SIG-M5 (cell line): ENCODE measurements around the gene AFTPH.

Experiments used
- DNase-seq: peaks from one replicate; lab custom pipeline; 2025; lab: John Stamatoyannopoulos, UW

Gene AFTPH

DNA sequence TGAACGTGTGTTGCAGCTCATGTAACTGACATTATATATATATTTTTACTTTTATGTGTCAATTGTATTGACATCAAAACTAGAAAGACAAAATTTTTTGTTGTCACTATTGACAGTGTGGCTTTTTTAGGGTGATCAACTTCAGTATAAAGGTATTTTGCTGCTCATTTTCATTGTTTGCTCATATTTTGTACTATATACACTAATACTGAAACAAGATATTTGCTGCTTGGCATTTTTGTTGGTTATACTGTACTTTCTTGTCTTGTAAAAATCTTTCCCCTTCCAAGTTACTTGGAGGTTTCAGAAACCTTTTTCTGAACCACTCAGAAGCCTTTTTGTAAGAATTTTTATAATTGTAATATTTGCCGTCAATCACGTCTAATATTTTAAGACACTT is 16.5 kb downstream of the AFTPH start:
- DNase-seq, result no peak

- DNase-seq, result no peak
These were observed 17.4 kb downstream of the AFTPH start for GRCh38 chr2:64541547-64541946.

DNA sequence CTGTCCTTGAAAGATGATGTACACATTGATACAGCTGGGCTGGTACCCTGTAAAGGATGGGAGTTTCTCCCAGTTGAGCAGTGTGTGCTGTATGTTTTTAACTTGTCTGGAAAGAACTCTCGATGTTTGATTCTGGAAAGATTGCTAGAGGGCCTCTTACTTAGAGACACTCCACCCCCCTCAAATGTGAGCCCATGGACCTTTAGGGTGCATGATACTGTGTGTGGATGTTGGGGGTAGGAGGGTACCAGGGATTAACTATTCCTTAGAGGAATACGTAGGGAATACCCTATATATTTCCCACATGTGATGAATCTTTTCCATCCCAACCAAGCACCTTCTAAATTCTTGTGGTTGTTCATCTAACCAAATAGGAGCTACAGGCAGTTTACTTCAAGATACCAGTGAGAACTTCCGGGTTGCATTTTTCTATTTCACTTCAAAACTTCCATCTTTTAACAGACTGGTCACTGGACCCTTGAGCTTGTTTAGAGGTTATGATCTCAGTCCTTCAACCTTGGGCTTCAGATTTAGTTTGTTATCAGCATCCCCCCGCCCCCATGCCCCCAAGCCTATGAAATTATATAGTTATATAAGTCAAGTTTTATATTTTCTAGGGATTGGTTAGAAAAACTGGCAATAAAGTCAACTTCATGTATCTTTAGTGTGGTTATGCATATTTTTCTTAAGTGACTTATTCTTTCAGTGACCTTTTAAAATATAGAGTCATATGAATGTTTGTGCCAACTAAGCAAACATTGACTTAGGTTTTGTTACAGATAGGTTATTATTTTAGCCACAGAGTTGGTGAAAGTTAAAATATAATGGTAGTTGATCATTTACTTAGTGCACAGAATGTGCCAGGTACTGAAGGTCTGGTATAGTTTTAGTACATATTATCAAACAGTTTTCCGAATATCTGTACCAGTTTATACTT is 18.2 kb downstream of the AFTPH start:
- DNase-seq, result no peak

DNA sequence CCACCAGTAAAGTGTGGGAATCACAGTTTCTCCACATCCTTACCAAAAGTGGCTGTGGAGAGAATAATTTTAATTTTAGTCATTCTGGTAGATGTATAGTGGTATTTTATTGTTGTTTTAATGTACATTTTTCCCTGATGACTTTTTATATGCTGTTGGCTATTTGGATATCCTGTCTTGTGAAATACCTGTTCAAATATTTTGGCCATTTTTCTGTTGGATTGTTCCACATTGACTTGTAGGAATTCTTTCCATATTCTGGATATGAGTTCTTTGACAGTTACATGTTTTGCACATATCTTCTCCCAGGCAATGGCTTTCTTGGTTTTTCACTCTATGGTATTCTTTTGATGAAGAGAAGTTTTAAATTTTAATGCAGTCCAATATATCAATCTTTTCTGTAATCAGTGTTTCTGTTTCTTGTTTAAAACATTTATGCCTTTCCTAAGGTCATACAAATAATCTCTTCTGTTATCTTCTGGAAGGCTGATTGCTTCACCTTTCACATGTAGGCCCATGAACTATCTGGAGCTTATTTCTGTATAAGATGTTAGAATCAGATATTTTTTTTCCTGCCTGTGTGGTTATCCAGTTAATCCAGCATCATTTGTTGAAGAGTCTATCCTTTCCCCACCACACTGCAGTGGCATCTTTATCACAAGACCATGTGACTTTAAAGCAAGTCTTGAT is 19.0 kb downstream of the AFTPH start:
- DNase-seq, result no peak

GRCh38 chr2:64548761-64549160 is 24.6 kb downstream of the AFTPH start:
- no peak for DNase-seq

- no peak for DNase-seq
These were observed 25.9 kb downstream of the AFTPH start for GRCh38 chr2:64550042-64550441.

DNA sequence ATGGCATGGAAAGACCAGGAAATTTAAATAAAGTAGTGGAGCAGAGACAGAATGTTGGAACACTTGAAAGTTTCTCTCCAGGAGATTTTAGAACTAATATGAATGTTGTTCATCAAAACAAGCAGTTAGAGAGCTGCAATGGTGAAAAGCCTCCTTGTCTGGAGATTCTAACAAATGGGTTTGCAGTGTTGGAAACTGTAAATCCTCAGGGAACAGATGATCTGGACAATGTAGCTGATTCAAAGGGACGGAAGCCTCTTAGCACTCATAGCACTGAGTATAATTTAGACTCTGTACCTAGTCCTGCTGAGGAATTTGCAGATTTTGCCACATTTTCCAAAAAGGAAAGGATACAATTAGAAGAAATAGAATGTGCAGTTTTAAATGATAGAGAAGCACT is 27.7 kb downstream of the AFTPH start:
- no peak for DNase-seq

DNA sequence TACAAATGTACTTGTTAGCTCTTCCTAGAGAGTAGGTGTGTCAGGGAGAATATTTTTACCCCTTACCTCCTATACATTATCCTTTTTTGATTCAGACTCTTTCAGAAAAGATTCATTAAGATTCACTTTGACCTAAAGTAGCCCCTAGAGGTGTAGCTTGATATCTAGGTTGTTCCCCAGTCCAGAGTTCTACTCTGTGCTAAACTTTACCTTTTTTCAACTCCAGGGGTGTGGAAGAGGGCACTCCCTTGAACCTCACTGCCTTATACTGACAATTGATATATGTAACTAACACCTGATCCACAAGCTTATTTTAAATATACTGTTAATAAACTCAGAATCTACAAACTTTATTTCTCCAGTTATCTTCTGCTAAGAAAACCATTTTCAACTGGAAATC is 30.0 kb downstream of the AFTPH start:
- no peak for DNase-seq

GRCh38 chr2:64558445-64559081 is 34.4 kb downstream of the AFTPH start:
- DNase-seq, result no peak

DNA sequence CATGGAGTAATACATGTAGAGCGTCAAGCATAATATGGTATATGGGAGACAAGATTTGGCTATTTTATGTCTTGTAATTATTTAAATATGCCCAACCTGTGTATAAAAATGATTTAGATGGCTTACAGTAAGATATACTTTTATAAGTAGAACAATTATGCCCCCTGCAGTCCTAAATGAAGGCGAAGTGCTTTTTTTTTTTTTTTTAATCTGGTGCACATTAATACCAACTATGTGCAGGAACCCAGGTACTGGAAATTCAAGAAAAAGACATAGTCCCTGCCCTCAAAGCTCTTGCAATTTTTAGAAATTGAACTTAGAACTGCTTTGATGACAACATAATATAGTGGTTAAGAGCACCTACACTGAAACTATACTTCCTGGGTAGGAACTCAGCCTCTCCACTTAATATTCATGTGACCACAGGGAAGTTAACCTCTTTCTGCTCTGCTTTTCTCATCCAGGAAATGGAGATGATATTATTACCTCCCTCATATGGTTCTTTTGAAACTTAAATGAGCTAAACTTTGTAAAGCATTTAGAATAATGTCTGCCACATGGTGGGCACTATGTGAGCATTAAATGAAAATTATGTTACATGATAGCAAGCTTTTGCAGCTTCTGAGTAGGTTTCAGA is 38.1 kb downstream of the AFTPH start:
- no peak for DNase-seq

DNA sequence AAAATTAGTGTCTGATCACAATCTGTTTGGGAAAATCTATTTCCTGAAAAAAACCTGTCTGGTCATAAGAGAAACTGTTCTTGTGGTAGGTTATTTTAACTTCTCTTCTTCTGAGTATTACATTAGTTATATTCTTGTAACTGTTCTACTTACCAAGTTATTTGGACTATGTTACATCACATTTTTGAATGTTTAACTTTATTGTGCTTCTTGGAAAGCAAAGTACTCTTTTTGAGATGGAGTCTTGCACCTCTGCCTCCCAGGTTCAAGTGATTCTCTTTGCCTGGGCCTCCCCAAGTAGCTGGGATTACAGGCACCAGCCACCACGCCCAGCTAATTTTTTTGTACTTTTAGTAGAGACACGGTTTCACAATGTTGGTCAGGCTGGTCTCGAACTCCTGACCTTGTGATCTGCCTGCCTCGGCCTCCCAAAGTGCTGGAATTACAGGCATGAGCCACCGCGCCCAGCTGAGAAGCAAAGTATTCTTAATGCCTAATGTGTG is 39.4 kb downstream of the AFTPH start:
- DNase-seq, result no peak

DNA sequence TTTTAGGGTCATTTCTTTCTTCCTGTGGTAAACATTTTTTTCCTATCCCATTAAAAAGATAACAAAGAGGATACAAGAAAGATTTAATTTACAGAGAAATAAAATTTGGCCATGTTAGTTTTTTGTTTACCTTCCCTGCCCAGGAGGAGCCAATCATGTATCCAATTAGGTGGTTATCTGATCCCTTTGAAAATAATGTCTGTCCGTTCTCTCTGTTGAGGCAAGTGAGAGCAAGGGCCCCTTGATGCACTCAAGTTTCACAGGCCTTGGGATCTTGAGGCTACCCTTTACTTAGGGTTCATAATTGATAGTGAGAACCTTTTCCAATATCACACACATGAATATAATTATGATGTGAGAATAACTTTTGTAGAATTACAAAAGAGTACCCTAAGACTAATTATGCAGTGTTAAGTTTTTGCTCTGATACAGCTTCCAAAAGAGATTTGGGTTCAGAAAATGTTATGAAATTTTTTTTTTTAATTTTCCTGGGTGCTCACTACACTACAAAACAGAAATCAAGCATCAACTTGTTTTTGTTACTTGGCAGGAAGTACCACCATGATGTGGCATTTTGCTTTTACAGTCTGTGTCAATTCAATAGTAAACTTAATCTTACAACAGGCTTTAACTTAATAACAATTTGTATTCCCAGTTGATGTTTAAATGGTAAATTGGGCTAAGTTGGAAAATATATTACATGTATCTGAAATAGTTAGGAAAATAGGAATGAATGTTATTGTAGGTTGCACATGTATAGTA is 42.0 kb downstream of the AFTPH start:
- no peak for DNase-seq

DNA sequence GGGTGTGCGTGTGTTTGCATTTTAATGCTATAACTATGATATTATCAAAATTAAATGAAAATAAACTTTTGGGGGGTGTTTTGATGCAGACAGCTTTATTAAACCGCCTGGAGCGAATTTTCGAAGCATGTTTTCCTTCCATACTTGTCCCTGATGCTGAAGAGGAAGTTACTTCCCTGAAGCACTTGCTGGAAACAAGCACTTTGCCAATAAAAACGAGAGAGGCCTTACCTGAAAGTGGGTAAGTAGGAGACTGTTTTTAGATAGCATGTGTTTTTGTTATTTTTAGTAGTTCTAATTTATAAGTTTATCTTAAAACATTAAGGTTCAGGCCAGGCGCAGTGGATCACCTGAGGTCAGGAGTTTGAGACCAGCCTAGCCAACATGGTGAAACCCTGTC is 43.3 kb downstream of the AFTPH start:
- no peak for DNase-seq

DNA sequence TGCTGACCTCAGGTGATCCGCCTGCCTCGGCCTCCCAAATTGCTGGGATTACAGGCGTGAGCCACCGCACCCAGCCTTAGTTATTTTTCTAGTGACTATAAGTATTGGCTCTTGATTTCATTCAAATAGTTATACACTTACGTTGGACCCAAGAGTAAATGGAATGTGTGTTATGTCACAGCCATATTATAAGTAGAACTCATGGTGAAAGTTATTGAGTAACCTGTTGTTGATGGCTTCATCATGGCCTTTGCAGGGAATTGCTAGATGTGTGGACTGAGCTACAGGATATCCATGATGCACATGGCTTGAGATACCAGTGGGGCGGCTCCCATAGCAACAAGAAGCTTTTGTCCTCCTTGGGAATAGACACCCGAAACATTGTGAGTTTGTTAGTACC is 44.7 kb downstream of the AFTPH start:
- no peak for DNase-seq

- no peak for DNase-seq
These were observed 50.7 kb downstream of the AFTPH start for GRCh38 chr2:64574871-64575270.

DNA sequence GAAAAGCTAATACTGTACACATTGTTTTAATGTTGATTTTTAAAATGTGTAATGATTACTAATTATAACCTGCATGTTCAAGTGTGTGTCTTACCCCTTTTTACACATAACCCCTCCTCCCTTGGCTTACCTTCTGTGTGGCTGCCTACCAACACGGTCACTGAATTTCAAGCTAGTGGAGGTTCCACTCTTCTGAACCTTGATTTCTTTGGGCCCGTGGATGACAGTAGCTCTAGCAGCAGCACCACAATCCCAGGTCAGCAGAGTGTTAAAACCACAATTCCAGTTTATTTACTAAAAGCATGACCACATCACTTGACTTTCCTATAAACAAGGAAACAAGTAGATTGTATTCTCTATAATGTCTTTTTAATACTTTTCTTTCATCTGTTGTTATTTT is 56.9 kb downstream of the AFTPH start:
- DNase-seq, result no peak

DNA sequence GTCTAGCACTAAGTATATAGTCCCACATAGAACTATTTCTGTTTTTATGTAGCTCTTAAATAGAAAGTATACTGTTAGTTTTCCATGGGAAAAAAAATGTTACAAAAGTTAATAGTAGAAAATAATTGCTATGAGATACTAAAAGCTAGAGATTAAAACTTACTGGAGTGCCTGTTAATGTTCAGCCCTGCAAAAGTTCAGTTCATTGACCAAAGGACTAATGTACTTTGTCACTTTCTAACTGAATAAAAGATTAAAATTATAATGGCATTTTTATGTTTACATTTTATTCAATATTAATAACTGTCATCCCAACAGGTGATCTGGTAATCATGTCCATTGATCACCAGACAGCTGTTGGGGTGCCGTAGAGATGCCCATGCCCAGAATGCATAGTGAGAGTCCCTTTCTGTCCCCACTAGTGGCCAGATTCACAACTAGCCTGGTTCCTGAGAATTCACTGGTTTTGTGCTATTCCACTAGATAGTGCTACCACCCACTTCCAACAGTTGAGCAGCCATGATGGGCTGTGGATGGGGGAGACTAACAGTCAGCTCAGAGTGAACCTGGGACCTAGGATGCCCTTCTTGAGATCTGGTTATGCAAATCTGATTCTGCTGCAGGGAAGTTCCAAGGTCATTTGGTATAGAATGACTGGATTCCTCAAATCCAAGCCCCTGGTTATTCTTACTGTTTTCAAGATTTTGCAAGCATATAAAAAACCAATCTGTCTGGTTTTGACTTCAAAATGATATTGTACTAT is 57.8 kb downstream of the AFTPH start:
- DNase-seq, result no peak

- DNase-seq, result no peak
These were observed 58.7 kb downstream of the AFTPH start for GRCh38 chr2:64582774-64583340.

DNA sequence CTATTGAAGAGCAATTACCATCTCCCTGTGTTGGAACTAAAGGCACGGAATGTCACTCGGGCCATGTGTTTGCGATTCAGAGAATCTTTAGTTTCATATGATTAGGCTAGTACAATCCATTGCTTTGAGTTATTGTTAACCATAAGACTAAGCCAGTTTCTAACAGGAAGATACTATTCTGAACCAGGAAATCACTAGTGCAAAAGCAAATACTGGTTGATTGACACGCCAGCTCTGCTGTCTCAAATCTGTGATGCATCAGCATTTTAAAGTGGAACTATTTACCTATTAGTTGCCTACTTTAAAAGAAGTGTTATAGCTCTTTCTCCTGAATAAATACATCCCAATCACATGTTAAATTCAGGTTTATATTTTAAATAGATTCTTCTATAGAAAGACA is 61.9 kb downstream of the AFTPH start:
- DNase-seq, result no peak

DNA sequence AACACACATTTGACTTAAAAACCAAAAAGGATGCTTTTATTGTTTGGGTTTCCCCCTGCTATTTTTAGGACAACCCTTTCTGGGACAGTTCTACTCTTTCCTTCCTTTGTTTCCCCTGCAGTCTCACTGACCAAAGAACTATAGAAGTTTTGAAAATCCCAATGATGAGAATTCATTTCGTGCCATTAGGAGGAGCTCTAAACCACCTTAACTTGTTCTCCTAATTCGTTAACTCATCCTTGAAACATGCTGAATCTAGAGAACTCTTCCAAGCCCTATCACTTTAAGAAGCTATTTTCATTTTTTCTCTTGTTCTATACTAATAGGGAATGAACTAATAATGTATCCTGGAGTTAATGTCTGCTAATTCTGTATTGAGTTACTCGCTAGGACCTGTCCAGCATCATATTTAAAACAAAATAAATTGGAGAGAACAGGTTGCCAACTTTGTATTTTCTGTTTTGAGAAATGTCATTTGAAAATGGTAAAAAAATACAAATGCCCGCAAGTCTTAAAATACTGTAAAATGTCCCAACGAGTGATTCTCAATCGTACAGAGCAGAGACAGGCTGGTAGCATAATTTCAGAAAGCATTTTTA is 62.9 kb downstream of the AFTPH start:
- DNase-seq, result no peak
